HUES6 (cell line): ENCODE measurements around the gene SORBS1.

Experiments
- H3K27ac ChIP-seq: 2 replicates; pipeline ENCODE4 v1.7.0; 2013; ENCODE audit warnings: low read depth, mild to moderate bottlenecking, low read length, inconsistent platforms
- H3K27me3 ChIP-seq: 2 replicates; pipeline ENCODE4 v1.6.1; 2013; ENCODE audit warnings: low read length; ENCODE audit not compliant: control insufficient read depth, insufficient read depth
- H3K36me3 ChIP-seq: 2 replicates; pipeline ENCODE4 v1.6.1; 2013; ENCODE audit warnings: low read length; ENCODE audit not compliant: control insufficient read depth, insufficient read depth
- H3K4me1 ChIP-seq: 2 replicates; pipeline ENCODE4 v1.6.1; 2013; ENCODE audit warnings: low read length; ENCODE audit not compliant: control insufficient read depth, insufficient read depth
- H3K4me3 ChIP-seq: 2 replicates; pipeline ENCODE4 v1.5.1; 2013; ENCODE audit warnings: low read depth, low read length
- H3K9ac ChIP-seq: one replicate; pipeline ENCODE4 v1.6.1; 2013; ENCODE audit warnings: mild to moderate bottlenecking, low read length
- H3K9me3 ChIP-seq: 2 replicates; pipeline ENCODE4 v1.6.1; 2013; ENCODE audit warnings: low read depth, low read length; ENCODE audit not compliant: control insufficient read depth, insufficient read depth

The SORBS1 gene

DNA sequence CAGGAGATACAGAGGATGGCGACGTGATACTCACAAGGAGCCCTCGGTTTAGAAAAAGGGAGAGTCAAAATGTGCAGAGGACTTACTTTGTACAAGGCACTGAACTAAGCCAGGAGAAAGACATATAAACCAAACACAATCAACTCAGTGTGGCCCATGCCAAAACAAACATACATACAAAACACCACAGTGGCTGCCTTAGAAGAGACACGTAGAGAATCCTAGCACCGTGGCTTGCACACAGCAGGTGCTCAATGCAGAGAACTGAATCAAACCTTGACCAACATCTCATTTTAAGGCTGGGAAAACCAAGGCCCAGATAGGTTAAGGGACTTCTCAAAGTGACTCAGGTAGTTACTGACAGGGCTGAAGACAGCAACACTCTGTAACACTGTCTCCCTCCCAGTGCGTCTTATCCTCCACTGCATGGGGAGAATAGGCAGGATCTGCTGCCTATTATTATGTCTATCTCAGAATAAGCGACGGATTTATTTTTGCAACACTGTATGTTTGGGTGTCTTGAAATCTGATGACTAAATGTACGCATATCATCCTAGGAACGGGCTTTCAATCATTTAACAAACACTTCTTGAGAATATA, 11.0 kb downstream of the SORBS1 start:
- no peaks in the 10 kb centered on the region for H3K36me3 ChIP-seq

DNA sequence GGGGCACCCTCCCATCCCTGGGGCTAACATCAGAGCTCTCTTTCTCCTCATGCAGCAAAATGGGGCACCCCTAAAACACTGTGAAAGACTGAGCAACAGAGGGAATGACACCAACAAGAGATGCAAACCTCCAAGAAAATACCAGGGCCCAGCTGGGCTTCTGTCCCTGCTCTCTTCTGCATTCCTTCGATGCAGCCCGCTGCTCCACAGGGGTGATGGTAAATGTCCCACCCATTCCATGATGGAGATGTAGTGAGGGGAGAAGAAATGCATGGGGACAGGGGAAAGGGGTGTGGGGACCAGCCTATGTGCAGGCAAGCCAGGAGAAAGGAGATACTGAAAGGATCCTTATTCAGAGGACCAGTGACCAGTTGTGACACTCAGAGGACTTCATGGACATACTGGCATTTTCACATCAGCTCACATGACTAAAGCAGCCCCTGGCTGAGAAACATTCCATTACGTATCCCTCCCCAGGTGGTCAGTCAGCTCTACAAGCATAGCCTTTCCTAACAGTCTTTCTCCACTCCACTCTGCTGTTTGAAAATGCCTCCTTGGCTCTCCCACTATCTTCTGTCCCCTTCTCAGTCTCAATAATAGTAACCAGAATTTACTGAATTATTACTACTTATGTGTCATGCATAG, 13.3 kb downstream of the SORBS1 start:
- Histone ChIP-seq H3K27me3 (no peaks in the 10 kb centered on the region), H3K4me3 (no peak overlapping the region), H3K36me3 (no peaks in the 10 kb centered on the region), H3K9ac (no peak overlapping the region), H3K4me1 (peaks cover 72% of the 10 kb centered on the region), H3K27ac (no peak overlapping the region), H3K9me3 (no peaks in the 10 kb centered on the region)

More for the DNA sequence above, 11.0 kb downstream of the SORBS1 start:
- Histone ChIP-seq H3K9ac (no peak overlapping the region), H3K9me3 (no peaks in the 10 kb centered on the region; the same call in 1 of the 2 replicates), H3K27ac (no peak overlapping the region), H3K27me3 (no peaks in the 10 kb centered on the region), H3K4me1 (peaks cover 53% of the 10 kb centered on the region), H3K4me3 (no peak overlapping the region)

DNA sequence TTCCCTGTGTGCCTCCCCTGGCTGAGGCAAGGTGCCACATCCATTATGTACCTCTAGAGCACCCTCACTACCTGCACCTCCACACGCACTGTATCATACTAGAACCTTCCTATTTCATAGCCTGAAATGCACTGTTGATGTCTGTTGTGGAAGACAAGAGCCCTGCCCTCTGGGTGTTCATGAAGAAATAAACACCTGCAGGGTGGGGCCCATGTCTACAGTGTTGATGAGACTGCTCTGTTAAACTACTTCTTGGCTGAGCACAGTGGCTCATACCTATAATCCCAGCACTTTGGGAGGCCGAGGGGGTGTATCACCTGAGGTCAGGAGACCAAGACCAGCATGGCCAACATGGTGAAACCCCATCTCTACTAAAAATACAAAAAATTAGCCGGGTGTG, 14.0 kb downstream of the SORBS1 start:
- Histone ChIP-seq H3K9me3 (no peaks in the 10 kb centered on the region), H3K9ac (no peak overlapping the region), H3K36me3 (no peaks in the 10 kb centered on the region), H3K4me1 (peaks cover 69% of the 10 kb centered on the region), H3K27ac (no peak overlapping the region), H3K4me3 (no peak overlapping the region), H3K27me3 (no peaks in the 10 kb centered on the region)

DNA sequence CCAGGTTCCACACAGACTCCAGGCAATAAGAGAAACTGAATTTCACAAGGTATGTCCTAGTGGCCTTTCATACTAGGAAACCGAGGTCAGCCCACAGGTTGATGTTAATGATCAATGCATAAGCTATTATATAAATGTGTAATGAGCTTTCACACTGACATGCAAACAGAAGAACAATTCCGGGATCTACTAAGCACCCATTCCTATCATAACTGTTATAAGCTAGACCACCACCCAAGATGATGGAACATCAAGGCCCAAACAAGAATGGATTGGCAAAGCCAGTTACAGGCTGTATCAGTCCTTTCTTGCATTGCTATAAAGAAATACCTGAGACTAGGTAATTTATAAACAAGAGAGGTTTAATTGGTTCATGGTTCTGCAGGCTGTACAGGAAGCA, 15.2 kb downstream of the SORBS1 start:
- H3K4me1 ChIP-seq: peaks cover 71% of the 10 kb centered on the region
- no peaks in the 10 kb centered on the region for H3K27me3 ChIP-seq
- H3K9me3 ChIP-seq: no peaks in the 10 kb centered on the region
- H3K27ac ChIP-seq: no peak overlapping the region
- no peaks in the 10 kb centered on the region for H3K36me3 ChIP-seq
- no peak overlapping the region for H3K9ac ChIP-seq
- H3K4me3 ChIP-seq: no peak overlapping the region

DNA sequence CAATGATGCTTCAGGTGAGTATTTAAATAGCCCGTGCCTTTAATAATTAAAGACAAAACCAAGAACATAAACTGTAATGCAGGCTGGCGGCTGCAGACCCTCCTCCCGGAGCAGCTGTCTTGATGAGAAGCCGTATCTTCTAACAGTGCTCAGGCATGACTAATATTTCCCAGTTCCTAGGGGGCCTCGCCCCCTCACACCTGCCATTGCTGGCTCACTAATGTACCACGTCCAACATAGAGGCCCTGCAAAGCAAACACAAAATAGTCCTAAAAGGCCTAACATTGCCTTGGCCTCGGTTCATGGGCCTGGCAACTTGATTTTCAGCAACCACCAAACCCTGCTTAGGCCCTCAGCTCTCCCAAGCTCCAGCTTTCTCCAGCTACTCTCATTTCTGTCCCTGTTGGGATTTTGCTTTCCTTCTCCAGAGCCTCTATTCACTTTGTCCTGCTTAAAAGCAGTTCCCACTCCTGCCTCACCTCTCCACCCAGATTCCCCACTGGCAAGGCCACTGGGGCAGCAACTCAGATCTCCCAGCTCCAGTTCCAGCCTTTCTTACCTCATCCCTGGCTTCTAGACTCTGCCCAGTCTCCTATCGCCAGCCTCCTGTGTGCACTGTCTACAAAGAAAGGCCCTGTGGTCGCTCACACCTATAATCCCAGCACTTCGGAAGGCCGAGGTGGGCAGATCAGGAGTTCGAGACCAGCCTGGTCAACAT, 16.2 kb downstream of the SORBS1 start:
- H3K27me3 ChIP-seq: no peaks in the 10 kb centered on the region
- H3K4me3 ChIP-seq: no peak overlapping the region
- H3K9ac ChIP-seq: no peak overlapping the region
- no peaks in the 10 kb centered on the region for H3K9me3 ChIP-seq
- H3K27ac ChIP-seq: no peak overlapping the region
- no peaks in the 10 kb centered on the region for H3K36me3 ChIP-seq
- peaks cover 71% of the 10 kb centered on the region for H3K4me1 ChIP-seq

DNA sequence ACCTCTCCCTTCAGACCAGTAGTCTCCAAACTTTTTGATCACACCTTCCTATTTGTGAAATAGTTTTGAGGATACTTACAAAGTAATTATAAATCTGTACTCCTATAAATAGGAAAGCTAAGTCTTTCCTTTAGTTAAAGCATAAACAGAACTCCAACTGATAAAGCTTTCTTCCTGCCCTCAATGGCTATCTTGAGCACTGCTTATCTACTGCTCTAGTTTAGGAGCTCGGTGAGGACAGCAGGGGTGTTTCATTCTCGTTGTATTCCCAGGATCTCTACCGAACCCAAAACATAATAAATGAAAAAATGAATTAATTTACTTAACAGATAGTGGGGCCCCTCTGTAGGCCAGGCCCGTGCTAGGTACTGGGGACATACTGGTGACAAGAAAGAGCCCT, 17.7 kb downstream of the SORBS1 start:
- Histone ChIP-seq H3K9me3 (no peaks in the 10 kb centered on the region), H3K27me3 (no peaks in the 10 kb centered on the region), H3K4me1 (peaks cover 68% of the 10 kb centered on the region), H3K4me3 (no peak overlapping the region), H3K9ac (no peak overlapping the region), H3K36me3 (no peaks in the 10 kb centered on the region), H3K27ac (no peak overlapping the region)

DNA sequence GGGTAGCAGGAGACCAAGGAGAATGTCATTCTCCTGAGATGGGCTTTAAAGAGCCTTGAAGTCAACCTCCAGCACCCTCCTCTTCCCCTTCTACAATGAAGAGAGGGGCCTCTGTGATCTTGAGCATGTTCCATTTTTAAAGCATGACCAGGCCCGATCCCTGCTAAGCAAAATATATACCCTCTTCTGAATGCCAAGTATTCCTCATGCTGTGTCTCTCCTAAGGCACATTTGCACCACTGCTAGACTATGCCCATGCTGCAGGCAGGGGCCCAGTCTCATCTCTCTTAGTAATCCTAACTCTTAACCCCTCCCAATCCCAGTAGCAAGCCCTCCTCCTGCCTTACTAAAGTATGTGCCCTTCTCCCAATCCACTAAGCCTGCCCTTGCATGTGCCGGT, 18.4 kb downstream of the SORBS1 start:
- no peak overlapping the region for H3K4me3 ChIP-seq
- H3K9ac ChIP-seq: no peak overlapping the region
- no peak overlapping the region for H3K27ac ChIP-seq
- no peaks in the 10 kb centered on the region for H3K9me3 ChIP-seq
- H3K4me1 ChIP-seq: peaks cover 63% of the 10 kb centered on the region
- H3K36me3 ChIP-seq: no peaks in the 10 kb centered on the region
- H3K27me3 ChIP-seq: no peaks in the 10 kb centered on the region

DNA sequence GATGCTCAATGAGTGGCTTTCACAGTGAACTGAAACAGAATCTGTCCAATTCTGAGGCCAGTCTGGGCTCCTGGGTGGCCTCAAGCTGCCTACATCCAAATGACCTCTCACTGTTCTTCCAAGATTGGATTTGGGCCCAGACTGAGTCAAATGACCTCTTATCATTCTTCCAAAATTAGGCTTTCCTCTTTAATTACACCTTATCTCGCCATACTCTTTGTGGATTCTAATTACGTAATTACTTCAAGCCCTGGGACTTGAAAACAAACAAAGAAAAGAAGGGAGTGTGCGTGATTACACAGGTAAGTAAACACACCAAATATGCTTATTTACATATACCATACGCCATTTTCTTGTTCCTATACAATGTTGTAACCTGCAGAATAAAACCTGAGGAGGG, 18.8 kb downstream of the SORBS1 start:
- no peak overlapping the region for H3K4me3 ChIP-seq
- no peaks in the 10 kb centered on the region for H3K36me3 ChIP-seq
- peaks cover 62% of the 10 kb centered on the region for H3K4me1 ChIP-seq
- no peaks in the 10 kb centered on the region for H3K9me3 ChIP-seq
- no peak overlapping the region for H3K9ac ChIP-seq
- no peaks in the 10 kb centered on the region for H3K27me3 ChIP-seq
- no peak overlapping the region for H3K27ac ChIP-seq

DNA sequence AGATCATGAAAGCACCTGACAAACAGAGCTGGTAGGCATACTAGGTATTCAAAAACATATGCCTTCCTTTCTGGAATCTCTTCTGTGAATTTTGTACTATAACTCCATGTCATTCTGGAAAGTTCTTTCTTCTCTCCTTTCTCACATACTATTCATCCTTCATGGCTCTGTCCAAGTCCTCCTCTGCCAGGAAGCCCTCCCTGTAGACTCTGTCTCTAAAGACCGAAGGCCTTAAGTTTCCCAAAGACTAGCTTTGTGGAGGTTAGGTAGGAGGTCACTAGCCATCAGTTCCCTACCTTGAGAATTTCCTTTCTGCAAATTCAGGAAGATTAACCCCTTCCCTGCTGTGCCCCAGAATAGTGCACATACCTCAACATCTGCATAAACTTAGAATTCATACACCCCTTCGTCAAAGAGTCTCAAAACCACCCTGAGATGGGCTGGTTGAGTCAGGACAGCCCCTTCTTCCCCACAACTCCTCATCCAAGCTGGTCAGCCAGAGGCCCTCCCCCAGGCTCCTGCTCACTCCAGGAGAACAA, 20.6 kb downstream of the SORBS1 start:
- Histone ChIP-seq H3K36me3 (no peaks in the 10 kb centered on the region), H3K9me3 (no peaks in the 10 kb centered on the region), H3K27me3 (no peaks in the 10 kb centered on the region), H3K4me3 (no peak overlapping the region), H3K27ac (no peak overlapping the region), H3K4me1 (peaks cover 62% of the 10 kb centered on the region), H3K9ac (no peak overlapping the region)

DNA sequence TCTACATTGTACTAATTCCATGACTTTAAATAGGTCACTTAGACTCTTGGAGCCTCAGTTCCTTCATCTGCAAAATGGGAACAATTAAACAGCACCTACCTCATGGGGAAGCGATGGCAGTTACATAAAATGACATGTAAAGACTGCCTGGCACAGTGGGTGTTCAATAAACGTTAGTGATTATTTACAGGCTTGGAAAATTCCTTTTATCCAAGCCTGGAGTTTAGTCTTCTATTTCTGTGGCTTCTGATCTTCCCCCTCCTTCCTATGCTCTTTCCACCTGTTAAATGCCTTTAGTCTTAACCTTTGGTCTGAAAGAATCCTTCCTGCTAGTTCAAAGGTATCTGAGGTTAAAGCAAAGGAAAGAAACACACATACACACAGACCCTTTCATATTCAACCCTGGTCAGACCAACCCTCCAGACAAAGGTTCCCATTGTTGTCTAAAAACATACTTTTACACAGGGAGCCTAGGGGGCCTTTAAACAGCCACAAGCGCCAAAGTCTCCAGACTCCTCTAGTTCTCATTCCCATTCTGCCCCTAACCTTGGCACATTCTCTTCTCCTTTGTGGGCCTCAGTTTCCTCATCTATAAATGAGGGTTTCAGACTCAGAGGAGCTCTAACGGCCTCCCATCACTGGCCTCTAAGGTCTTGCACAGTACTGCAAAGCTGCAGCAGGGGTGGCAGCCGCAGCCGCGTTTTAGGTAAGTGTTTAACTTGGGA, 21.4 kb downstream of the SORBS1 start:
- Histone ChIP-seq H3K4me1 (peaks cover 56% of the 10 kb centered on the region), H3K27me3 (no peaks in the 10 kb centered on the region), H3K9me3 (no peaks in the 10 kb centered on the region), H3K36me3 (no peaks in the 10 kb centered on the region), H3K4me3 (no peak overlapping the region), H3K9ac (no peak overlapping the region), H3K27ac (no peak overlapping the region)

DNA sequence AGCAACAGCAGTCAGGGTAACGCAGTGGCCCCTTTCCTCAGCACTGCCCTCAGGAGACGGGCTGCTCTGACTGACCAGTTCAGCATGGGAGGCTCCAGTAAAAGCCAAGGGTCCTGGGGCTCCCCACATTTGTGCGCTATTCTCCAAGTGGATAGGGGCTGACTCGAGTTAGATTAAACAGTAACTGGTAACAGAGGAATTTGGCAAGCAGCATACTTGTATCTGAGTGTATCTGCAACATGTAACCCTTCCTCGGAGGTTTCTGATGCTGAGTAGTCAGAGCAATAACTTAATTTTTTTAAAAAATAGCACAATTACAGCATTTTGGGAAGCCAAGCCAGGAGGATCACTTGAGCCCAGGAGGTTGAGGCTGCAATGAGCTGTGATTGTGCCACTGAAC, 22.8 kb downstream of the SORBS1 start:
- Histone ChIP-seq H3K36me3 (no peaks in the 10 kb centered on the region), H3K9ac (no peak overlapping the region), H3K4me1 (peaks cover 43% of the 10 kb centered on the region), H3K4me3 (no peak overlapping the region), H3K27ac (no peak overlapping the region), H3K9me3 (no peaks in the 10 kb centered on the region), H3K27me3 (no peaks in the 10 kb centered on the region)
